GM23248 (cell line): ENCODE results near the gene SHROOM2.

ENCODE experiments used
- EZH2 ChIP-seq: fragments of 200-600 bp; sonication (generic); IDR thresholded peaks from 2 replicates; pipeline ENCODE4 v1.6.1; 2018; ENCODE audit warnings: antibody characterized with exemption, mild to moderate bottlenecking; ENCODE audit not compliant: insufficient read depth, poor library complexity, severe bottlenecking
- EZH2phosphoT487 ChIP-seq: fragments of 200-600 bp; sonication (generic); IDR thresholded peaks from 2 replicates; pipeline ENCODE4 v1.6.1; 2018; ENCODE audit warnings: antibody characterized with exemption, moderate library complexity, mild to moderate bottlenecking, low read depth; ENCODE audit not compliant: insufficient read depth

GRCh38 chrX:9749146-9749692 is 37.0 kb upstream of the SHROOM2 start:
- no peak for TF ChIP-seq EZH2
- TF ChIP-seq EZH2phosphoT487 = no peak
